Fibroblast of the aortic adventitia (primary cell): ENCODE results near the gene GNAT3. TPM values are rescaled to one million over a fixed set of nuclear protein-coding genes. Genes with fewer than 3 reads are reported as not detected.

Source experiments
- DNase-seq: peaks from one replicate; pipeline ENCODE4 v3.0.0-alpha.2; 2010; ENCODE audit warnings: low read depth
- H3K4me3 ChIP-seq: 2 replicates; pipeline ENCODE4 v1.5.1; 2011; ENCODE audit warnings: low read depth, mild to moderate bottlenecking, control low read depth, low read length, moderate library complexity
- total RNA-seq: library from RNA; depleted of rRNA; stranded (reverse); fragments of >200 nt; gene quantifications from 2 replicates; pipeline ENCODE4 v1.2.3, GENCODE V29; 2012; ENCODE audit warnings: low replicate concordance
- TF ChIP-seq, protein P1 (sequence below): IDR thresholded peaks from 2 replicates; pipeline ENCODE4 v1.5.1; 2011; ENCODE audit warnings: mild to moderate bottlenecking, low read length, control low read depth, inconsistent platforms; ENCODE audit not compliant: insufficient read depth

The GNAT3 gene
- total RNA-seq, 1 donor: not detected

DNA sequence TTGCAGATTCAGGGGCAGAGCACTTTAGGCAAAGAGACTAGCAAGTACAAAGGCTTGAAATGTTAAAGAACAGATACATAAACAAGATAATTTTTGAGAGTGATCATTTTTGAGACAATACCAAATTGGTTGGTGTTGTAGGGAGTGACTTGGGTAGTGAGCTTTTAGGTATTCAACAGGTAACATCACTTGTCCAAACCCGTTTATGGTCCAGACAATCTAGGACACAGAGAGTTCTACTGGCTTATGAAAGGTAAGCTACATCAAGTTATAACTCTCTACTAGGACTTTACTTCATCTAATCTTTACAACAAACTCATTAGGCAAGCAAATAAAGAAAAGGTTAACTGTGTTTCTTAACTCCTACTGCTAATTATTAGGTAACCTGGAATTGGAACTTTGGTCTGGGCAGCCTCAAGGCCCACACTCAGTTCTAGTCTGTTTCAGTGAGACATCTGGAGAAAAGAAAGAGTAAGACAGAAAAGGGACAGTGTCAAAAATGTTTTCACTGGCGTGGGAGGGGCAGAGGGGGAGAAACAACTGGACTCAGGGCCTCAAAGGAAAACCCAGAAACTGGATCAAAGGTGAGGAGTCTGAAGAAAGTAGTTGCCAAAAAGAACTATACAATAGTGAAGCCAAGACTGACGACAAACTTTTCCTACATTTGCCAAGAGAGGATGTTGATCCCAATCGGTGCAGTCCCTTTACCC lies 39.2 kb downstream of the GNAT3 start:
- DNase-seq: peak; percentile 7
- H3K4me3 ChIP-seq: no peak overlapping the region
- TF ChIP-seq, protein P1, sequence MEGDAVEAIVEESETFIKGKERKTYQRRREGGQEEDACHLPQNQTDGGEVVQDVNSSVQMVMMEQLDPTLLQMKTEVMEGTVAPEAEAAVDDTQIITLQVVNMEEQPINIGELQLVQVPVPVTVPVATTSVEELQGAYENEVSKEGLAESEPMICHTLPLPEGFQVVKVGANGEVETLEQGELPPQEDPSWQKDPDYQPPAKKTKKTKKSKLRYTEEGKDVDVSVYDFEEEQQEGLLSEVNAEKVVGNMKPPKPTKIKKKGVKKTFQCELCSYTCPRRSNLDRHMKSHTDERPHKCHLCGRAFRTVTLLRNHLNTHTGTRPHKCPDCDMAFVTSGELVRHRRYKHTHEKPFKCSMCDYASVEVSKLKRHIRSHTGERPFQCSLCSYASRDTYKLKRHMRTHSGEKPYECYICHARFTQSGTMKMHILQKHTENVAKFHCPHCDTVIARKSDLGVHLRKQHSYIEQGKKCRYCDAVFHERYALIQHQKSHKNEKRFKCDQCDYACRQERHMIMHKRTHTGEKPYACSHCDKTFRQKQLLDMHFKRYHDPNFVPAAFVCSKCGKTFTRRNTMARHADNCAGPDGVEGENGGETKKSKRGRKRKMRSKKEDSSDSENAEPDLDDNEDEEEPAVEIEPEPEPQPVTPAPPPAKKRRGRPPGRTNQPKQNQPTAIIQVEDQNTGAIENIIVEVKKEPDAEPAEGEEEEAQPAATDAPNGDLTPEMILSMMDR: no peak

DNA sequence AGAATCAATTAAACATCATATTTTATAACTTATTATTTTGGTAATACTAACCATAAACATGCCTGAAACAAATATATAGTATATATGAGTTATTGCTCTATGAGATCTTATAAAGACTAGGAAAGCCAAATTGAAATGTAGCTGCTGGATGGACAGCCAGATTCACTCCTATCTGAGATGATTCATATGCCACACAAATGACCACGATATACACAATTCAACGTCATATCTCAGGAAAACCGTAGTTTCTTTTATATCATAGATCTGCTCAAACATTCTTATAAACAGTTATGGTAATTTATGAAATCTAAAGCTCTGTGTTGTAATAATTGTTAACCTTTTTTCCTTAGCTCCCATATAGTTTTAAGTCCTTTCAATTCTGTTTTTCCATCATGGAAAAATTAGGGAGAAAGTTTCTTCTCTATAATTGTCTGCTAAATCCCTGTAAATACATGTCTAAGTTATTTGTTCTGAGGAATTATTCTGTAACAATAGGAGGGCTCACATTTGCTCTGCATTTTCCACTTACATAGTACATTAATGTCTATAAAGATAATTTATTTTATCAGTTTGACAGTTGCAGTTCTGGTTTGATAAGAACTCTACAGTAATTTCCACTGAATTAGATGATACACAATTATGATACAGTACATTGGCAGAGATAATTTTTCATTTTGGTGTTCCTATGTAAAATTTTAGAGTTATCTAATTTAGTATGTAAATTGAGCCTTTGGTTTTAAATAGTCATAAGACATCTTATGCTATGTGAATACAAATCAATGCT lies 42.7 kb downstream of the GNAT3 start:
- peak; percentile 26 for DNase-seq
- TF ChIP-seq, protein P1: no peak
- no peak overlapping the region for H3K4me3 ChIP-seq

DNA sequence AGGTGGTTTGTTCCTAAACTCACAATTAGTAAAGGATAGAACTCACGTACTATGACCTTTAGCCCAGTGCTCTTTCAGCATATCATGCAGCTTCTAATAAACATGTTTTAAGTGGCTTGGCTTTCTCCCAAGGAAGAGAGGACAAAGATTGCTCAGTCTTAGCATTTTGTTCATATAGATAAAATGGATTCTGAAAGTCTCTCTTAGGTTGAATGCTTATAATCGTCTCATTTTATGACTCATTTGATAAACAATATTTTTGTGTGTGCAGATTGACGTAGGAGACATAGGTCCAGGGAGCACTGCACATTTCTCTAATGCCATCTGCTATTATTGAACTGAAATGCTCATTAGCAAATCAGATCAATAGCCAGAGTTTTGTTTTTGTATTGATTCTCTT lies 44.8 kb downstream of the GNAT3 start:
- no peak for DNase-seq
- no peak overlapping the region for H3K4me3 ChIP-seq
- TF ChIP-seq, protein P1: no peak

DNA sequence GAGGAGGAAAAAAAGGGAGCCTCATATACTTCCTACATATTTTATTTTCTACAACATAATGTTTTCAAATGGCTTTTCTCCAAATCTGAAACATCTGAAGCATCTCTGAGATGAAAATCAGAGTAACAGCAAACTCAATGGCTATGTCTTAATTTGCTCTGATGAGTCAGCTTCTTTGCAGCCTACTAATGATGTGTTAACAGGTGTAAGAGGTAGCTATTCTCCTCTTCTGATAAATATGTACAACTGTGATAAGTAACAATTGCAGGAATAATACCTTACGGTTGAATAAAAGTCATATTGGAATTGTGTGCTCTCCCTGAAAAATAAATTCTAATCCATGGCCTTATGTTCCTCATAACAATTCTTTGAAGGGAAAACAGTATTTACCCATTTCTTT lies 45.2 kb downstream of the GNAT3 start:
- H3K4me3 ChIP-seq: no peak overlapping the region
- DNase-seq: no peak
- TF ChIP-seq, protein P1: no peak

DNA sequence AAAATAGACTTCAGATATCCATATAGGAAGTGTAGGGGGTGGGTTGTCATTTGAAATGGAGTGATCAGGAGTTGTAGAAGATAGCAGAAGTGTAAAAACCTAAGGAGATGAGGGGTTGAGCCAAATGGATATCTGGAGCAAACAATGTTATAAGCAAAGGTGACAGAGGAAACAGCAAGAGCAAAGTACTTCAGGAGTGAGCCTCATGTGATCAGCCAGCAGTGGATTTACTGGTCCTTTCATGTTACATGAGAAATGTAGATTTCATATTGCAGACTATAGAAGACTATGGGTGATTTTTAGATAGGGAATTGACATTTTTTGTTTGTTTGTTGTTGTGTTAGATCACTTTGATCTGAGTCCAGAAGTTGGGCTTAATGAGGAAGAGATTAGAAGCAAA lies 47.7 kb downstream of the GNAT3 start:
- H3K4me3 ChIP-seq: no peak overlapping the region
- no peak for DNase-seq
- TF ChIP-seq, protein P1: no peak

DNA sequence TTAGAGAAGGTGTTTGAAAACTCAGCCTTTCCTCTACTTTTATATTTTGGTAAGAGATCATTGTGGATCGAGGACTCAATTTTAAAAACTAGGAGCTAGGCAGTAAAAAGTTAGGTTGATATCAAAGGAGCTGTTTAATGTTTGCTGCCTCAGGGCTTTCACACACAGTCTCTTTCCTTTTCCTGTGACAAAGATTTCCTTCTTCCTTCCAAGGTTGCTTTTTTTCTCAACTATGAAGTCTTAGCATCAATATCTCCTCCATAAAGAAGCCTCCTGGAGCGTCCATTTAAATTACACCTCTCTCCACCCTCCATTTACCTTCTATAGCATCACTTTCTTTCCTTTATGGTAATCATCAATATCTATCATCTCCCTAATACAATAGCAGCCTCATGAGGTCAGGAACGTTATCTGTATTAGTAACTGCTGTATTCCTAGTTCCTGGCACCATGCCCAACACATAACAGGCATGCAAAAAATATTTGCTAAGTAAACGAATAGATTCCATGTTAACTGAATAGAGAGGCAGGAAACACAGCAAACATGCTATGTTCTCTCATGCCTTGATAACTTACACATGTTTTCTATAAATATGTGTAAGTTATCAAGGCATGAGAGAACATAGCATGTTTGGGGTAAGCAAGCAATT lies 48.5 kb downstream of the GNAT3 start:
- no peak overlapping the region for H3K4me3 ChIP-seq
- peak; percentile 32 for DNase-seq
- TF ChIP-seq, protein P1: no peak
